ENCODE data around the gene AWAT1. TPM values are rescaled to one million over a fixed set of nuclear protein-coding genes. Genes with fewer than 3 reads are reported as not detected.

Gene AWAT1
- total RNA-seq, 1 donor from 2014 or later = not detected

DNA sequence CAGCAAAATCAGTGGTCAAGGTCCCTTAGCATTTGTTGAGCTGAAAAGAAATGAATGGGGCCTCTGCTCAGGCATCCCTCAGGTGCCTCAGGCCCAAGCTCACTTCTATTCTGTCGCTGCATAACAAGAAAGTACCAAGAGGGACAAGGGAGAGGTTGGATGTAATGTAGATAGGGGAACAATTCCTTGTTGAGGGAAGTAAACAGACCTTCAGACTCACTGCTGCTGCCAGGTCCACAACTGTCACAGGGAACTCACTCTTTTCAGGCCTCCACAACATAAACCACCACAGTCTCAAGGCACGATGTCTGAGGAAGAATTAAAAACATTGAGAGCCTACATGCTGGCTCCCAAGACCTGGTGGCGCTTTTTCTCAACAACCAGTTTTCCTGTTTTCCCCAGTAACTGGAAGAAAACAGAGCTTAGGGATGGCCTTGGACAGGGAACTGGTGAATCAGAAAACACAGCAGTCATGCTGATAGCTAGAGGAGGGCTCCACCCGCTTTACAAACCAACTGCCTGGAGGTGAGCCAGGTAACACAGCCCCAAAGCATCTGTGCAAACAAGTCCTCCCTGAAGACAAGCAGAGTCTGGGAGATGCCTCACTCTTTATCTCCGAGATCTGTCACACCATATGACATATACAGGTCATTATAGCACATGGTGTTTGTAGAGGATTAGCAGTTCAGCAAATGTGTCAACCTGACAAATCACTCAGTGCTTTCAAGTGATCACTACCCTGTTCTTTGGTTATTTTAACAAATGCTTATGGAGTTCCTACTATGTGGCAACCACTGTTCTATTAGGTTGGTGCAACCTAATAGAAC lies 14.3 kb upstream of the AWAT1 start:
- ATAC-seq (no peak), DNase-seq (no peak)
- intact Hi-C loops (cut with DNase I) = no loop called here
- H3K9me3 ChIP-seq = no peaks in the 10 kb centered on the region
- H3K36me3 ChIP-seq = no peaks in the 10 kb centered on the region
- no peak overlapping the region for H3K4me3 ChIP-seq
- no peak overlapping the region for H3K27ac ChIP-seq
- TF ChIP-seq, protein P1, sequence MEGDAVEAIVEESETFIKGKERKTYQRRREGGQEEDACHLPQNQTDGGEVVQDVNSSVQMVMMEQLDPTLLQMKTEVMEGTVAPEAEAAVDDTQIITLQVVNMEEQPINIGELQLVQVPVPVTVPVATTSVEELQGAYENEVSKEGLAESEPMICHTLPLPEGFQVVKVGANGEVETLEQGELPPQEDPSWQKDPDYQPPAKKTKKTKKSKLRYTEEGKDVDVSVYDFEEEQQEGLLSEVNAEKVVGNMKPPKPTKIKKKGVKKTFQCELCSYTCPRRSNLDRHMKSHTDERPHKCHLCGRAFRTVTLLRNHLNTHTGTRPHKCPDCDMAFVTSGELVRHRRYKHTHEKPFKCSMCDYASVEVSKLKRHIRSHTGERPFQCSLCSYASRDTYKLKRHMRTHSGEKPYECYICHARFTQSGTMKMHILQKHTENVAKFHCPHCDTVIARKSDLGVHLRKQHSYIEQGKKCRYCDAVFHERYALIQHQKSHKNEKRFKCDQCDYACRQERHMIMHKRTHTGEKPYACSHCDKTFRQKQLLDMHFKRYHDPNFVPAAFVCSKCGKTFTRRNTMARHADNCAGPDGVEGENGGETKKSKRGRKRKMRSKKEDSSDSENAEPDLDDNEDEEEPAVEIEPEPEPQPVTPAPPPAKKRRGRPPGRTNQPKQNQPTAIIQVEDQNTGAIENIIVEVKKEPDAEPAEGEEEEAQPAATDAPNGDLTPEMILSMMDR (IDR thresholded peaks at IDR 0.05) = no peak
- H3K27me3 ChIP-seq = no peaks in the 10 kb centered on the region
- no peaks in the 10 kb centered on the region for H3K4me1 ChIP-seq

DNA sequence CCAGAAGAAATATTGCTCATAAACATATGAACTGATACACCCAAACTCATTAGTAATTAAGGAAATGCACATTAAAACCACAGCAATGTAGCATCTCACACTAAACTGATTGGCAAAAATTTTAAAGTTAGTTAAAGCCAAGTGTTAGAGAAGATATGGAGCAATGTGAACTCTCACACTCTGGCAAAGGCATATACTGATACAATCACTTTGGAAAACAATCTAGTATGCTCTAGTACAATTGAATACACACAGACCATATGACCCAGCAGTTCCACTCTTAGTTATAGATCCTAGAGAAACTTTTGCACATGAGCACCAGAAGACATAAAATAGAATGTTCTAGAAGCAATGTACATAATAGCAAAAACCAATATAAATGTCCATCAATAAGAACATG lies 8.4 kb upstream of the AWAT1 start:
- Histone ChIP-seq H3K27ac (no peak overlapping the region), H3K4me1 (no peaks in the 10 kb centered on the region), H3K36me3 (no peaks in the 10 kb centered on the region), H3K9me3 (no peaks in the 10 kb centered on the region), H3K27me3 (no peaks in the 10 kb centered on the region), H3K4me3 (no peak overlapping the region)
- DNase-seq = no peak
- intact Hi-C loops (cut with DNase I) = no loop called here
- ATAC-seq = no peak
- TF ChIP-seq, protein P1 (IDR thresholded peaks at IDR 0.05) = no peak

DNA sequence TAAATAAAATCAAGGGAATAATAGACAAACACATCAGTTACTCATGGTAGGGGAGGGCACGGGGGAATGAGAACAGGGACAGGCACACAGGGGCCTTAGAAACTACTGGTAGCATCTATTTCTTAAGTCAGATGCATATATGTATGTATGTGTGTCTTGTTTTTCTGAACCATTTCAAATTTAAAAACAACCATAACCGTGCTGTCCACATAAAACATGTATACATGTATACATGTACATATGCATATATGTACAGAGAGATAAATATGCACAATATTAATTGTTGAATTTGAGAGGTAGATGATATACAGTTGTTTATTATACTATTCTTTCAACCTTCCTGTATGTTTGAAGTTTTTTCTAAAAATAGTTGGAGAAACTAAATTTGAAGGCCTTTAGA lies 7.8 kb upstream of the AWAT1 start:
- H3K4me1 ChIP-seq = no peaks in the 10 kb centered on the region
- no peaks in the 10 kb centered on the region for H3K9me3 ChIP-seq
- no peaks in the 10 kb centered on the region for H3K27me3 ChIP-seq
- no peak for ATAC-seq
- intact Hi-C loops (cut with DNase I) = no loop called here
- no peak overlapping the region for H3K4me3 ChIP-seq
- TF ChIP-seq, protein P1 (IDR thresholded peaks at IDR 0.05) = no peak
- H3K27ac ChIP-seq = no peak overlapping the region
- DNase-seq = no peak
- H3K36me3 ChIP-seq = no peaks in the 10 kb centered on the region

DNA sequence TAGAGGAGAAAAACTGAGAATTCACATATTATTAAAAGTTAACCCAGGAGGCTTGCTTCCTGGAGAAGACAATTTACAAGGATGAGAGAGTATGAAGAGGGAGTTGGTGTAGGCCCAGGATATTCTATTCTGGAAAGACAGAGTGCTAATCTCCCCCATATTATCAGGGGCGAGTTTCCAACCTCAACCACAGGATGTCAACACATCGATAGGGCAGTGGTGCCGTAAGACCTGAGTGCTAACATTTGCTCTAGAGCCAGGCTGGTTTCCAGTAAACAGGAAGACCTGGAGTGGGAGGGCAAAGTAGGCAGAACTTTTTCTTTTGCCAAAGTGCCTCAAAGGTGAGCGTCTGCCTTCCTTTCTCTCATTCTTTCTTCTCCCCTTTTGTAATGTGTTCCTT lies 2.8 kb upstream of the AWAT1 start:
- no peak for ATAC-seq
- H3K4me1 ChIP-seq = no peaks in the 10 kb centered on the region

DNA sequence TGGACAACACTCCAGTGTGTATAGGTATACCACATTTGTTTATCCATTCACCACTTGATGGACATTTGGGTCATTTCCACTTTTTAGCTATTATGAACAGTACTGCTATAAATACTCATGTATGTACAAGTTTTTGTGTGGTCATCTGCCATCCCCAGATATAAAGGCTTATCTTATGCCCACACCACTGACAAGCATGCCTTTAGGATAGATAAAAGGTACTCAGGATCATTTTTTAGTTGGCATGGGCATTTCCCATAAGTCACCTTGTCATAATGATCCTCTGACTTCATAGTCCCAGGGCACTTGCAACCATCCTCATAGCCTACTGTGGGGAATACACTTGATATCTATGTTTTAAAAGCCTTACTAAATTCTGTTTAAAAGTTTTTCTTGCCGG lies 6.3 kb downstream of the AWAT1 start:
- no peak for DNase-seq
- TF ChIP-seq, protein P1 (IDR thresholded peaks at IDR 0.05) = no peak
- Histone ChIP-seq H3K27ac (no peak overlapping the region), H3K36me3 (no peaks in the 10 kb centered on the region), H3K27me3 (no peaks in the 10 kb centered on the region), H3K4me1 (no peaks in the 10 kb centered on the region), H3K4me3 (no peak overlapping the region), H3K9me3 (no peaks in the 10 kb centered on the region)
- intact Hi-C loops (cut with DNase I) = no loop called here
- ATAC-seq = no peak

More for the DNA sequence above, 2.8 kb upstream of the AWAT1 start:
- Histone ChIP-seq H3K27me3 (no peaks in the 10 kb centered on the region), H3K9me3 (no peaks in the 10 kb centered on the region), H3K27ac (no peak overlapping the region), H3K36me3 (no peaks in the 10 kb centered on the region), H3K4me3 (no peak overlapping the region)
- DNase-seq = no peak
- TF ChIP-seq, protein P1 (IDR thresholded peaks at IDR 0.05) = no peak
- intact Hi-C loops (cut with DNase I) = no loop called here
